HFF-Myc (cell line): ENCODE data around the gene IL31.

Experiments used
- DNase-seq: peaks from one replicate; pipeline ENCODE4 v3.0.0-alpha.2; 2011; ENCODE audit warnings: low read depth; ENCODE audit errors: extremely low read depth
- H3K4me3 ChIP-seq: replicated peaks from 2 replicates; pipeline ENCODE4 v1.5.1; 2011; ENCODE audit warnings: low read depth, mild to moderate bottlenecking, control low read depth, low read length
- TF ChIP-seq, protein P1 (sequence below): IDR thresholded peaks from 2 replicates; pipeline ENCODE4 v1.5.1; 2012; ENCODE audit warnings: mild to moderate bottlenecking, low read depth, low read length, control low read depth; ENCODE audit errors: missing control alignments

The IL31 gene

DNA sequence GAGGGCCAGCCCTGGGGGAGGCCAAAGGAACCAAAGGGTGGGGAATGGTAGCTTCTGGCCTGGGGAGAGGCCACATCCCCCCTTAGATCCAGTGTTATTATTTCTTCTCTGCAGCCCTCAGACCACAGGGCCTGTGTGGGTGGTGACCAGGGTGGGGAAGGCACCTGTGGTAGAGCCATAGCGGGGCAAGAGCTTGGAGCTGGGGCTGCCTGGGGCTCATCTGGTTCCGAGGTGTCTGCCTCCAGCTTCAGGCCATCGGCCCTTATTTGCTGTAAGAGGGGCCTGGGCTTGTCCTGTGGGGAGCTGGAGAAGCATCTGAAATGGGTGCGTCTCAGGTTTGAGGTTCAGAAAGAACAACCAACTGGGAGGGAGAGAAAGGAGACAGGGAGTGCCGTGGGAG is 27.4 kb upstream of the IL31 start:
- no peak for DNase-seq
- H3K4me3 ChIP-seq = no peak overlapping the region
- TF ChIP-seq, protein P1, sequence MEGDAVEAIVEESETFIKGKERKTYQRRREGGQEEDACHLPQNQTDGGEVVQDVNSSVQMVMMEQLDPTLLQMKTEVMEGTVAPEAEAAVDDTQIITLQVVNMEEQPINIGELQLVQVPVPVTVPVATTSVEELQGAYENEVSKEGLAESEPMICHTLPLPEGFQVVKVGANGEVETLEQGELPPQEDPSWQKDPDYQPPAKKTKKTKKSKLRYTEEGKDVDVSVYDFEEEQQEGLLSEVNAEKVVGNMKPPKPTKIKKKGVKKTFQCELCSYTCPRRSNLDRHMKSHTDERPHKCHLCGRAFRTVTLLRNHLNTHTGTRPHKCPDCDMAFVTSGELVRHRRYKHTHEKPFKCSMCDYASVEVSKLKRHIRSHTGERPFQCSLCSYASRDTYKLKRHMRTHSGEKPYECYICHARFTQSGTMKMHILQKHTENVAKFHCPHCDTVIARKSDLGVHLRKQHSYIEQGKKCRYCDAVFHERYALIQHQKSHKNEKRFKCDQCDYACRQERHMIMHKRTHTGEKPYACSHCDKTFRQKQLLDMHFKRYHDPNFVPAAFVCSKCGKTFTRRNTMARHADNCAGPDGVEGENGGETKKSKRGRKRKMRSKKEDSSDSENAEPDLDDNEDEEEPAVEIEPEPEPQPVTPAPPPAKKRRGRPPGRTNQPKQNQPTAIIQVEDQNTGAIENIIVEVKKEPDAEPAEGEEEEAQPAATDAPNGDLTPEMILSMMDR = no peak

GRCh38 chr12:122200541-122201175 is 26.6 kb upstream of the IL31 start:
- DNase-seq = no peak

DNA sequence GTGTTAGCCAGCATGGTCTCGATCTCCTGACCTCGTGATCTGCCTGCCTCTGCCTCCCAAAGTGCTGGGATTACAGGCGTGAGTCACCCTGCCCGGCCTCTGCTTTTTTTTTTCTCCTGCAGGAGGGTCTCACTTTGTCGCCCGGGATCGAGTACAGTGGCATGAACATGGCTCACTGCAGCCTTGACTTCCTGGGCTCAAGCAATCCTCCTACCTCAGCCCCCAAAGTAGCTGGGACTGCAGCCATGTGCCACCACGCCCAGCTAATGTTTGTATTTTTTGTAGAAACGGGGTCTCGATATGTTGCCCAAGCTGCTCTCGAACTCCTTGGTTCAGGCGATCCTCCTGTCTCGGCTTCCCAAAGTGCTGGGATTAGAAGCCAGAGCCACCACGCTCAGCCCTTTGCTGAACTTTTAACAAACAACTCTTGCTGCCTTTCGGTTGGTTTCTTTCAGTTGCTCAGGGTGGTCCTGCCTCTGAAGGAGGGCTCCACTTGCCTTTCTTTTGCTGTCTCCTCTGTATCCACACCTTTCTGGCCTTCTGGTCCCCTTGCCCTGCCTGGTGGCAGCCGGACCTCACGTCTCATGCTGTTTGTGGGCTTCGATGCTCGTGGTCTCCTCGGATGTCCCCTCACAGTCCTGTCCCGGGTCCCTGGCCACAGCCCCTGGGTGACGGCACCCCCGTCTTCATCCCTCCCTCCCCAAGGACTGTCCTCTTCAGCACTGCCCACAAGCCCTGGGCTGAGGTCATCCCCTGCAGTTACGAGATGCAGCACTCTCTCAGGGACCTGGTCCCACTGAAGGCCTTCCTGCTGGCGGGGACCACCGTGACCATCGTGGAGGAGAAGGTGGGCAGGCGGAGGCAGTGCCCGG is 25.7 kb upstream of the IL31 start:
- TF ChIP-seq, protein P1 = no peak
- no peak overlapping the region for H3K4me3 ChIP-seq
- no peak for DNase-seq

More at GRCh38 chr12:122200541-122201175, 26.6 kb upstream of the IL31 start:
- TF ChIP-seq, protein P1 = peak; percentile 3
- no peak overlapping the region for H3K4me3 ChIP-seq

DNA sequence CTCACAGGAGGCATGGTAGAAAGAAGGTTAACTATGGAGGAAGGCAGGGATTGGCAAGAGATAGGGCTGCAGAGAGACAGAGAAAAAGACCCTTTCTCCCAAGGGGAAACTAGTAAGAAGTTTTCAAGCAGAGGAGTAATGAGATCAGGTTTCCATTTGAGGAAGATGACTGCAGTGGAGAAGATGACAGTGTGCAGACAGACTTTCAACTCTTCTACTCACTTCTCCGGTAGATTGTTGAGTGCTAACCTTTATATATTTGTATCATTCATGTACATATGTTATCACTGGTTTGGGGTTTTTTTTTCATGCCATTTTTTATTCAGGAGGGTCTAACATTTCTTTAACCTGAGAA is 23.6 kb upstream of the IL31 start:
- DNase-seq = no peak
- no peak overlapping the region for H3K4me3 ChIP-seq
- TF ChIP-seq, protein P1 = no peak

DNA sequence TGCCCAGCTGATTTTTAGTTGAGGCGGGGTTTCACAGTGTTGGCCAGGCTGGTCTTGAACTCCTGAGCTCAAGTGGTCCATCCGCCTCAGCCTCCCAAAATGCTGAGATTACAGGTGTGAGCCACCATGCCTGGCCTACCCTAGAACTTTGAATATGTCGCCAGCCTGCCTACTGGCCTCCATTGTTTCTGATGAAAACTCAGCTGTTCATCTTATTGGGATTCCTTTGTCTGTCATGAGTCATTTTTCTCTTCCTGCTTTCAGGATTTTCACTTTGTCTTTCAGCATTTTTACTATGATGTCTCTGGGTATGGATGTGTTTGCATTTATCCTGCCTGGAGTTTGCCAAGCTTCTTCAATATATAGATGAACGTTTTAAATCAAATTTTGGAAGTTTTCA is 21.4 kb upstream of the IL31 start:
- no peak for DNase-seq
- H3K4me3 ChIP-seq = no peak overlapping the region
- TF ChIP-seq, protein P1 = no peak

- DNase-seq = no peak
- H3K4me3 ChIP-seq = no peak overlapping the region
- TF ChIP-seq, protein P1 = no peak
These were observed 20.8 kb upstream of the IL31 start for GRCh38 chr12:122194804-122195203.
